GM18507 (cell line): Measurements from ENCODE around the gene LSP1.
"Not testable (repeated sequence)": the region's sequence is repeated elsewhere in the genome, so short reads cannot be mapped to it uniquely, and the experiment has no call there.

ENCODE experiments used
- DNase-seq: peaks from one replicate; pipeline ENCODE4 v3.0.0; 2011; ENCODE audit warnings: low read depth; ENCODE audit not compliant: insufficient read length; ENCODE audit errors: extremely low spot score
- FAIRE-seq: peaks from 2 replicates; lab custom pipeline; 2011; peaks lifted over from hg19 to GRCh38; lab: Jason Lieb, UNC

The LSP1 gene

DNA sequence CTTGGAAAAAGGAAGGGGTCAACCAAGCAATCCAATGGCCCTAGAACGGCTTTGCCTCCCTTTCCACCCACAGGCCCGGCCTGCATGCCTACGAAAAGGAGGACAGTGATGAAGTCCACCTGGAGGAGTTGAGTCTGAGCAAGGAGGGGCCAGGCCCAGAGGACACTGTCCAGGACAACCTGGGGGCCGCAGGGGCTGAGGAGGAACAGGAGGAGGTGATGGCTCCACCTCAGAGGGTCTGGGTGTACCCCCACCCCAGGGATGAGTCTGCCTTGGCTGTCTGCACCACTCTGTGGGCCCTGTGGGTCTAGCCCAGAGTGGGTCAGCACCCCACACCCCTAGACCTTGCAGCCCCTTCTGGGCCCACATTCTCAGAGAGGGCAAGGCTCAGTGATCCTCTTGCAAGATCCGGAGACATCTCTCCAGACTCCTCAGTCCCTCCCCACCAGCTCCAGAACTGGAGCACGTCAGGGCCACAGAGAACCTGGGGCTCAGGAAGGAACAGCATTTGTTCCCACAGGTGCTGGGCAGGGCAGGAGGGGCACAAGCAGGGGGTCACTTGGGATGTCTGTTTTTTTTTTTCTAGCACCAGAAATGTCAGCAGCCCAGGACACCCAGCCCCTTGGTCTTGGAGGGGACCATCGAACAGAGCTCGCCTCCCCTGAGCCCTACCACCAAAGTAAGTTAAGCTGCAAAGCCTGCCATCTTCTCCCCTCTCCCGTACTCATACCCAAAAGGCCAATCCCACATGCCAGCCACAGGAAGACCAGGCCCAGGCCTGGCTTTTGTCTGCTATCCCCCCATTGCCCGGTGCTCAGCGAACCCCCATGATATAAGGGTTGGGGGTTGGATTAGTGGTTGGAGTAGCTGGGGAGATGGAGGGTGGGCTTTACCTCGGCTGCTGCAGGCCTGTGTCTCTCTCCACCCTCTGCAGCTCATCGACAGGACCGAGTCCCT lies 30.7 kb downstream of the LSP1 start:
- FAIRE-seq = no peak

GRCh38 chr11:1884303-1884700 lies 31.4 kb downstream of the LSP1 start:
- no peak for DNase-seq
- no peak for FAIRE-seq

More for the DNA sequence above, 30.7 kb downstream of the LSP1 start:
- DNase-seq = no peak

GRCh38 chr11:1886551-1886950 lies 33.7 kb downstream of the LSP1 start:
- FAIRE-seq = not testable (repeated sequence)

DNA sequence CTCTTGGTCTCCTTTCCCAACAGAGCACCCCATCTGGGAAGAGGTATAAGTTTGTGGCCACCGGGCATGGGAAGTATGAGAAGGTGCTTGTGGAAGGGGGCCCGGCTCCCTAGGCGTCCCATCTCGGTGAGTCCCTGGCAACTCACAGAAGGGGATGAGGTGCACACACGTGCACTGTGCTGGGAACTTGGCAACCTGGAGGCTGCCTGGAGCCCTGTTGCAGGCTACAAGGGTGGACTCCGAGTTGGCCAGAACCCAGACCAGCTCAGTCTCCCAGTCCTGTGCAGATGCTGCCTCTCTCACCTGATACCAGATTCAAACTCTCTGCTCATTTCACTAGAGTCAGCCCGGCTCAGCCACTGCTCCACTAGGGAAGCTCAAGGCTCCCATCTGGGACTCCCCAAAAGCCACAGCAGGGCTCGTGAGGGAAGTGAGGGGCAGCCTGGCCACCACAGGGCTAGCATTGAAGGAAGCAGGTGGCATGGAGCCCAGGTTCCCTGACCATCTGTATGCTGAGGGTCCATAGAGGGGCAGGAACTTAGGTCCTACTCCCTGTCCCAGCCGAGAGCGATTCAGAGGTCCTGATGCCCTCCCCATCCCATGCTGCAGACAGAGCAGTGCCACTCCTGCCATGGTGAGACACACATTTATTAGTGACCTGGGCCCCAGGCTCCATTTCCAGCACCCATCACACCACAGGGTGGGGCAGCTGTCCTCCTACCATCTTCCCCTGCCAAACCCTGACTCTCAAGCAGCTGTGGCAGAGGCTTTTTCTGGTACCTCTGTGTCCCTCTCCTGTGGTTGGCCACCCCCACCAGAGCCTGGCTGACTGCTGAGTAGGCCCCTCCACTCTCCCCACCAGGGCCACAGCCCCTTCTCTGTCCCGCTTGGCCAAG lies 34.8 kb downstream of the LSP1 start:
- DNase-seq (no peak), FAIRE-seq (no peak)

More at GRCh38 chr11:1886551-1886950, 33.7 kb downstream of the LSP1 start:
- DNase-seq = not testable (repeated sequence)

DNA sequence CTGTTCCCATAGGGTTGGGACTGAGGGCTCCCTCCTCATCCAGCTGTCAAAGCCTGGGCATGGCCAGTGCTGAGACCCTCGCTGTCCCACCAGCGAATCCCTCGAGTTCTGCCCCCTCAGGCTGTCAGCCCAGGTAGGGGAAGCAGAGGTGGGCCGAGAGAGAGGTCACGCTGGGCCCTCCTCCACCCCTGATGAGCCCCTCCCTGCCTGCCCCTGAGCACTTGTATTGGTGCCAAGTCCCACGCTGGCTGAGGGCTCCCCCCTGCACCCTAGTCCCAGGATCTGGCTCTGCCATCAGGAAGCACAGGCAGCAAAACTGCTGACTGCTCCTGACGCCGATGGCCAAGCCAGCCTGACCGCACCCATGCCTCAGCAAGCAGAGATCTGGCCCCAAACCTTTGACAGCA lies 35.5 kb downstream of the LSP1 start:
- no peak for DNase-seq
- FAIRE-seq = no peak

GRCh38 chr11:1888811-1889210 lies 35.9 kb downstream of the LSP1 start:
- FAIRE-seq = no peak
- no peak for DNase-seq

DNA sequence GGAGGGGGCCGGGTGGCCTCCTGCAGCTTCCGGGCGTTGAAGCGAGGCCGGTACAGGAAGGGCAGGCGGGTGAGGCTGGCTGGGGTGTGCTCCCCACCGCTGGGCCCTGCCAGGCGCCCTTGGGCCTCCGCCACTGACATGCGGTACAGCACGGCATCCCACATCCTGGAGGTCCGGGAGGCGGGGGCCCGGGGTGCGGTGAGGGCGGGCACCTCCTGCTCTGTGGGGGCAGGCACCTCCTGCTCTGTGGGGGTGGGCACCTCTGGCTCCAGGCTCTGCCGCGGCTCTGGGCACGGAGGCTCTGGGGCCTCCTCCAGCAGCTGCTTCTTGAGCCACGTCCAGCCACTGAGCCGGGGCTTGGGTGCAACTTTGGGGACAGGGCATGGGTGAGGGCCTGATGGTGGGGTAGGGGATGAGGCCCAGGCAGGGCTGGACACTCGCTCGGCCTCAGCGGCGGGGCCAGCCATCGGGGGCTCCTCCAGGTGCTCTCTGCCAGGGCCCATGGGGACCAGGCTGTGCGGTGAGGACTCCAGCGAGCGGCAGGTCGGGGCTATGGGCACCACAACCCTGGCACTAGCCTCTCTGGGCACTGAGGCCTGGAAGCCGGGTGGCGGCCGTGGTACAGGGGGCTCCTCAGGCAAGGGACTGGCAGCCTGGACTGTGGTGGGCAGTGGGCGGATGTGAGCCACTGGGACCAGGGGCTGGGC lies 36.5 kb downstream of the LSP1 start:
- DNase-seq (no peak), FAIRE-seq (no peak)

- DNase-seq (no peak), FAIRE-seq (no peak)
Measured at GRCh38 chr11:1889941-1890855, 37.3 kb downstream of the LSP1 start.

GRCh38 chr11:1890856-1891830 lies 38.3 kb downstream of the LSP1 start:
- DNase-seq = no peak
- FAIRE-seq = no peak

- no peak for DNase-seq
Measured at GRCh38 chr11:1891831-1892115, 38.9 kb downstream of the LSP1 start, which contains the start of gene PRR33. PRR33 (minus strand) TSS chr11:1891895; CDS start chr11:1890584, 1,311 bp downstream.

GRCh38 chr11:1892116-1892515 lies 39.2 kb downstream of the LSP1 start:
- no peak for FAIRE-seq
- no peak for DNase-seq

More at GRCh38 chr11:1891831-1892115, 38.9 kb downstream of the LSP1 start, which contains the start of gene PRR33:
- no peak for FAIRE-seq

GRCh38 chr11:1892558-1892957 lies 39.7 kb downstream of the LSP1 start:
- FAIRE-seq (no peak), DNase-seq (no peak)

GRCh38 chr11:1893581-1894359 lies 40.9 kb downstream of the LSP1 start:
- DNase-seq (no peak), FAIRE-seq (no peak)

- no peak for FAIRE-seq
- no peak for DNase-seq
Measured at GRCh38 chr11:1894759-1895158, 41.9 kb downstream of the LSP1 start.

GRCh38 chr11:1896468-1896867 lies 43.6 kb downstream of the LSP1 start:
- FAIRE-seq (no peak), DNase-seq (no peak)

- DNase-seq (no peak), FAIRE-seq (no peak)
Measured at GRCh38 chr11:1896923-1897322, 44.0 kb downstream of the LSP1 start.

DNA sequence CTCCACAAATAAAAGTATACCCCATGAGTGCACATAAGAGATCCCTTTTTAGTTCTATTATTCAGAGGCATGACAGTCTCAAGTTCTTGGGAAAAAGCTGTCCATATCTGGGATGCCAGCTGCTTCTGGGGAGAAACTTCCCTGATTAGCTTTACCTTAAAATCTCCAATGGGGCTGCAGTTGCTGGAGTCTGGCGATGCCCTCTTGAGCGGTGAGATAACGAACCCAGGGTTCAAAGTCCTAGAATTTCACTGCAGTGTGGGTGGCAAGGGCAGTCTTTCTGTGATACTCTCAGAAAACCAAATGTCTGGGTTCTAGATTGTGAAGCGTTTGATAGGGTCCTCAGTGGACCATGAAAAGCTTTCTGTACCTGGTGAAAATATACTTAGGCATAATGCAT lies 46.2 kb downstream of the LSP1 start:
- no peak for DNase-seq
- FAIRE-seq = no peak
